Middle frontal gyrus (tissue), 1 donor: ENCODE results near the gene HAGH.

Experiments used
- DNase-seq: peaks from one replicate; pipeline ENCODE4 v3.0.0-alpha.2; 2015; ENCODE audit warnings: low spot score; ENCODE audit errors: extremely low spot score

The HAGH gene

DNA sequence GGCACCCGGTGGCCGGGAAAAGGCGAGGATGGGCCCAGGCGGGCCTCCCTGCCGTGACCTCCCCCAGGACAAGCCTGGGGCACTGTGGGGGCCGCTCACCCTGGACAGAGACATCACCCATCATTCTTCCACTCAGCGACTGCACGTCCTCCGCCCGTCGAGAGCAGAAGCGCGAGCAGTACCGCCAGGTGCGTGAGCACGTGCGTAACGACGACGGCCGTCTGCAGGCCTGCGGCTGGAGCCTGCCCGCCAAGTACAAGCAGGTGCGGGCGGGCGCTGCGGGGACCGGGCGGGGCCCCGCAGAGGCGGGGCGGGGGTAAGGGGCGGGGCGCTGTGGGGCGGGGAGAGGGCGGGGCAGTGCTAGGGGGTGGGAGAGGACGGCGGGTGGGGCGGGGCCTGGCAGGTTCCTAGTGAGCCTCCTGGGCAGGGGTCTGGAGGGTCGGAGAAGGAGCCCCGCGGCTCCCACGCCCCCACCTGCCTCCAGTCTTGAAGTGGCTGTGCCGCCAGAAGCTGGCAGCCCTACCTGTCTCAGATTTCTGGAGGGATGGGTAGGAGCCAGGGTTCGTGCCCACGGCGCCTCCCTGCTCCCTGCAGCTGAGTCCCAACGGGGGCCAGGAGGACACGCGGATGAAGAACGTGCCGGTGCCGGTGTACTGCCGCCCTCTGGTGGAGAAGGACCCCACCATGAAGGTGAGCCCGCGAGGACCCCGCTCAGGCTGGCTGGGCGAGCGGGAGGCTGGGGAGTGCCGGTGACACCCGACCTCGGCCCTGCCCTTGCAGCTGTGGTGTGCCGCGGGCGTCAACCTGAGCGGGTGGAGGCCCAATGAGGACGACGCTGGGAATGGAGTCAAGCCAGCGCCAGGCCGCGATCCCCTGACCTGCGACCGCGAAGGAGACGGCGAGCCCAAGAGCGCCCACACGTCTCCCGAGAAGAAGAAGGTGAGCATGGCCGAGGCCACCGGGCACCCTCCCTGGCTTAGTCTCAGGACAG lies 62.8 kb downstream of the HAGH start:
- DNase-seq, result no peak

GRCh38 chr16:1762879-1763520 lies 63.6 kb downstream of the HAGH start:
- no peak for DNase-seq

- DNase-seq, result no peak
Observed at GRCh38 chr16:1762196-1762878, 64.3 kb downstream of the HAGH start.

- DNase-seq, result no peak
Observed at GRCh38 chr16:1761751-1762150, 64.9 kb downstream of the HAGH start.

DNA sequence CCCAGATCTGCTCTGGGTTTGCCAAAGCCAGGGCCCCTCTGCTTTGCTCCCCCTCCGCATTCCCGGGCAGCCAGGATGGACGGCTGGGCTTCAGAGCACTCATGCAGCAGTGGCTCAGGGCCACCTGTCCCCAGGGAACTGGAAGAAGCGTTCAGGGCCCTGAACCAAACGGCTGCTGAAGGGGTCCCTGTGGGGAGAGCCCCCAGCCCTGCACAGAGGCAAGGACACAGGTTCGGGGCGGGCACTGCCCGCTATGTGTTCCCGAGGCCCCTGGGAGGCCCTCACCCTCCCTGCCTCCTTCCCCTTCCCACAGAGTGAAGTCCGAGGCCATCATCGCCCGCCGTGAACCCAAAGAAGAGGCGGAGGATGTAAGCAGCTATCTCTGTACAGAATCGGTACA lies 65.7 kb downstream of the HAGH start:
- DNase-seq, result no peak

DNA sequence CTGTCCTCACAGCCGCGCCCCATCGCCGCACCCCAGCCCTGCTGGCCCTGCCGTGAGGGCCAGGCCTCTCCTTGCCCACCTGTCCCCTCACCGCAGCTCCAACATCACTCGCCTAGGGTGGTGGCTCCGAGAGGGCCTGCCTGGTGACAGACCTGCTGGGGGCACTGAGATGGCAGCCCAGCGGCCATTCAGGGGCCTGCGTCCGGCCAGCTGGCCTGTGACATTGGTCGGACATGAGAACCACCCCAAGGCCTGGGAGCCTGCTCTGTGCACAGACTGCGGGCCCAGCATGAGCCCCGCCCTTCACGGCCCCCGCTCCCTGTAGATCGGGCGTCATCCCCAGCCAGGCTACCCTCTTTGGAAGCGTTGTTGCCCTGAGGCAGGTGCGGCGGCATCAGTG lies 67.1 kb downstream of the HAGH start:
- DNase-seq, result no peak

DNA sequence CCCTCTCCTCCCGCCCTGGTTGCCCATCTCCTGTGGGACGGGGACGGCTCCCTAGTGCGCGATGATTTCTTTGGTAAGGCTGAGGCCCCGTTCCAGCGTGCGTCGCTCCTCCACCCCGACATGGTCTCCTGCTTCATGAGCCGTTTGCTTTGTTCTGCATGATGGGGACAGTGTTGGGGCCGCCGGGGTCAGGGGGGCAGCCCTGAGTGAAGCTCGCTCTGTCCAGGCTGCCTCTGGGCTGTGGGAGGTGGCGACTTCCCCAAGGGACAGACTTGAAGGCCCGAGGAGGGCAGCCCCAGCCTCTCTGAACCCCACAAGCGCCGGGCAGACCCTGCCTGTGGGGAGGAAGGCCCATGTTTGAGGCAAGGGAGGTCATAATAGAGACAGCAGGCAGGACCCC lies 67.7 kb downstream of the HAGH start:
- DNase-seq, result no peak

DNA sequence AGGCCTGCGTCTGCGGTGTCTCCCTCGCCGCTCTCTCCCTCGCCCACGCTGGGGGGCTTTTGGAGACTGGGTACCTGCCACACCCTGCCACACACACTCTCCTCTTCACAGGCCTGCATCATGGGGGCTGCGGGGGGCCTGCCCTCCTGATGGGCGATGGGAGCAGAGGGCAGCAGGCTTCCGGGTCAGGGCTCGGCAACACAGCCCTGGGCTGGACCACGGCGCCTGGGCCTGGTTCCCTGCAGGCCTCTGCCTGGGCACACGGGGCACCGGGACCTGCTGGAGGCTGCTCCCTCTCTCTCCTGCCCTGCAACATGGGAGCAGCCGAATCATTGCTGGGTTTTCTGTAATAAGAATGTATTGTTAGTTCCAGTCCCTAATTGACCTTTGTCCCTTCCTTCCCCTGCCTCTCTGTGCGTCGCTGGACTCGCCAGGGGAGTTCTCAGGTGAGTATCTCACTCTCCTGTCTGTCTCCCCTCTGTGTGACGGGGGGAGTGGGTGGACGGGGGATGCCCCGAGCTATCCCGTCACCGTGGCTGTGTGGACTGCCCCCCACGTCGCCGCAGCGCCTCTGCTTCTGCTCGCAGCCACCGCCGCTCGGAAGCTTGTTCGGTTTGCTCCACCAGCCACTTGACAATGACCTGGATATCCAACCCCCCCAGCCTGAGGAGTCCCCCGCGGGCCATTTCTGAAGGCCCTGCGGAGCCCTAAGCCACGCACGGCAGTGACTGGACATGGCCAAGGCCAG lies 68.7 kb downstream of the HAGH start:
- no peak for DNase-seq
